T-helper 2 cell treated with Interferon-gamma antibody and Interleukin-4, amounts not matched to agents 100 ng/mL and 5 ng/mL, for 36 hours (primary cell): ENCODE measurements around the gene SLC12A4. TPM values are rescaled to one million over a fixed set of nuclear protein-coding genes. Genes with fewer than 3 reads are reported as not detected.
"Not testable (repeated sequence)": the region's sequence is repeated elsewhere in the genome, so short reads cannot be mapped to it uniquely, and the experiment has no call there.

Source experiments
- intact Hi-C: fragments of 100-400 bp; cut with micrococcal nuclease; formaldehyde crosslinking; loops from one replicate; pipeline ENCODE4 v1.15.1; 2023
- total RNA-seq: library from RNA; stranded (reverse); gene quantifications from 2 replicates; pipeline ENCODE4 v1.2.3, GENCODE V29; 2022

The SLC12A4 gene
- total RNA-seq, 1 donor from 2014 or later: 41.9 TPM

- intact Hi-C loops: loop anchor here (10.0 kb wide), 1 partner anchor 1145 kb away; the partner anchor contains the start of genes CHTF8 and UTP4
Observed at GRCh38 chr16:67989322-67990017, 21.0 kb upstream of the SLC12A4 start.

- intact Hi-C loops: no loop called here
Observed at GRCh38 chr16:67988675-67989074, 20.2 kb upstream of the SLC12A4 start.

- intact Hi-C loops: no loop called here
Observed at GRCh38 chr16:67987460-67988160, 19.2 kb upstream of the SLC12A4 start.

- intact Hi-C loops: no loop called here
Observed at GRCh38 chr16:67986949-67987348, 18.5 kb upstream of the SLC12A4 start.

GRCh38 chr16:67982011-67982696, 13.7 kb upstream of the SLC12A4 start:
- intact Hi-C loops: loop anchor here (5.0 kb wide), 1 partner anchor 40 kb away; the partner anchor contains the start of genes DDX28 and DUS2

GRCh38 chr16:67979955-67980678, 11.7 kb upstream of the SLC12A4 start, which contains the start of gene DPEP3:
TSS of gene DPEP3 (minus strand) at chr16:67980499. CDS start at chr16:67980380, 119 bp downstream.
- intact Hi-C loops: loop anchor here (5.0 kb wide), 1 partner anchor 42 kb away; the partner anchor contains the start of genes DDX28 and DUS2

GRCh38 chr16:67977469-67978227, 9.2 kb upstream of the SLC12A4 start:
- intact Hi-C loops: no loop called here

- intact Hi-C loops: no loop called here
Observed at GRCh38 chr16:67977005-67977404, 8.6 kb upstream of the SLC12A4 start.

- intact Hi-C loops: no loop called here
Observed at GRCh38 chr16:67976205-67976604, 7.8 kb upstream of the SLC12A4 start.

- intact Hi-C loops: no loop called here
Observed at GRCh38 chr16:67975321-67976105, 7.1 kb upstream of the SLC12A4 start.

- intact Hi-C loops: not testable (repeated sequence)
Observed at GRCh38 chr16:67972285-67972684, 3.8 kb upstream of the SLC12A4 start.

- intact Hi-C loops: no loop called here
Observed at GRCh38 chr16:67971111-67971510, 2.7 kb upstream of the SLC12A4 start.

- intact Hi-C loops: loop anchor here (2.0 kb wide), 1 partner anchor 53 kb away; the partner anchor contains the start of genes DDX28 and DUS2
Observed at GRCh38 chr16:67969254-67970039, 1.0 kb upstream of the SLC12A4 start.

GRCh38 chr16:67967958-67968399, 458 bp downstream of the SLC12A4 start:
- intact Hi-C loops: loop anchor here (1.0 to 2.0 kb wide), 3 partner anchors 32 to 75 kb away; partner anchors contain the start of genes DDX28, DUS2, PSKH1 and PSMB10

- intact Hi-C loops: no loop called here
Observed at GRCh38 chr16:67967183-67967957, 1.1 kb downstream of the SLC12A4 start.

- intact Hi-C loops: no loop called here
Observed at GRCh38 chr16:67966549-67967182, 1.8 kb downstream of the SLC12A4 start.
